CD4-positive, alpha-beta T cell (primary cell): ENCODE data around the gene EIF4H. TPM values are rescaled to one million over a fixed set of nuclear protein-coding genes. Genes with fewer than 3 reads are reported as not detected.
A peak's percentile ranks its signal among the peaks of the same experiment; 100 is the strongest.
"Not testable (repeated sequence)": the region's sequence is repeated elsewhere in the genome, so short reads cannot be mapped to it uniquely, and the experiment has no call there.

ENCODE experiments used
- ATAC-seq: fragments of 200-7000 bp; cut with Tn5 transposase; one replicate; pipeline ENCODE4 v1.10.0; 2022; ENCODE audit warnings: mild to moderate bottlenecking; ENCODE audit not compliant: poor library complexity
- CTCF ChIA-PET: fragments of 350-600 bp; sonication (Branson Sonifier 250); formaldehyde crosslinking; loops from one replicate; lab custom pipeline; 2021; ENCODE audit warnings: antibody characterized with exemption, inconsistent platforms; lab: Charles Lee
- POLR2A ChIA-PET: fragments of 350-600 bp; sonication (Branson Sonifier 250); formaldehyde crosslinking; loops from one replicate; lab custom pipeline; 2021; ENCODE audit warnings: antibody characterized with exemption, inconsistent platforms; lab: Charles Lee
- DNase-seq, 14 experiments: peaks; one replicate each; pipeline ENCODE4 v3.0.0-alpha.2; 2013 to 2020; ENCODE audit warnings: mixed read lengths in 2 of 14
- H3K27ac ChIP-seq, 2 donors: one replicate each; pipeline versions ENCODE4 v1.5.1 to v1.7.0; 2013; ENCODE audit warnings: low read length in 2 of 2, low read depth in 1 of 2, mild to moderate bottlenecking in 1 of 2
- H3K27me3 ChIP-seq, 2 experiments: 1 replicate in 1 of 2; 2 replicates in 1 of 2; pipeline versions ENCODE4 v1.6.1 to v1.7.0; 2013; ENCODE audit warnings: low read length in 2 of 2, control low read depth in 1 of 2, mild to moderate bottlenecking in 1 of 2, moderate library complexity in 1 of 2; ENCODE audit not compliant: insufficient read depth in 2 of 2, control insufficient read depth in 1 of 2
- H3K36me3 ChIP-seq: one replicate; pipeline ENCODE4 v1.6.1; 2013; ENCODE audit warnings: low read length, control low read depth; ENCODE audit not compliant: insufficient read depth
- H3K4me1 ChIP-seq: one replicate; pipeline ENCODE4 v1.6.1; 2013; ENCODE audit warnings: low read length, control low read depth; ENCODE audit not compliant: insufficient read depth
- H3K4me3 ChIP-seq: one replicate; pipeline ENCODE4 v1.5.1; 2013; ENCODE audit warnings: mild to moderate bottlenecking, low read length, moderate library complexity
- H3K9me3 ChIP-seq, 2 experiments: 1 replicate in 1 of 2; 2 replicates in 1 of 2; pipeline versions ENCODE4 v1.6.1 to v1.7.0; 2013; ENCODE audit warnings: low read length in 2 of 2, mild to moderate bottlenecking in 2 of 2, control low read depth in 1 of 2, moderate library complexity in 1 of 2; ENCODE audit not compliant: control insufficient read depth in 1 of 2, insufficient read depth in 1 of 2
- H3K27ac Mint-ChIP-seq: one replicate; pipeline ENCODE4 v1.8.0; 2020; ENCODE audit warnings: mixed read lengths
- H3K27me3 Mint-ChIP-seq: one replicate; pipeline ENCODE4 v1.8.0; 2021; ENCODE audit warnings: mixed read lengths
- H3K36me3 Mint-ChIP-seq: one replicate; pipeline ENCODE4 v1.8.0; 2021; ENCODE audit warnings: low read depth, mixed read lengths
- H3K4me1 Mint-ChIP-seq: one replicate; pipeline ENCODE4 v1.8.0; 2021; ENCODE audit warnings: low read depth, mixed read lengths
- H3K4me3 Mint-ChIP-seq: one replicate; pipeline ENCODE4 v1.8.0; 2020; ENCODE audit warnings: mild to moderate bottlenecking, mixed read lengths
- H3K9me3 Mint-ChIP-seq: one replicate; pipeline ENCODE4 v1.8.0; 2020; ENCODE audit warnings: mixed read lengths
- intact Hi-C, 2 experiments: fragments of 100-400 bp; cut with DNase I in 1 of 2; cut with micrococcal nuclease in 1 of 2; formaldehyde crosslinking; loops; one replicate each; pipeline versions ENCODE4 v1.15.1 to v1.9.0; 2023 to 2025; cut with DNase I, micrococcal nuclease
- total RNA-seq, 174 experiments: library from RNA in 2 of 174; stranded (reverse) in 2 of 174; gene quantifications; one replicate each; pipeline ENCODE4 v1.2.3 and lab custom pipeline; 2021 to 2026
- TF ChIP-seq, protein P1 (sequence below): fragments of 200-600 bp; IDR thresholded peaks from one replicate; pipeline ENCODE4 v1.8.0; 2022; ENCODE audit warnings: antibody characterized with exemption, mild to moderate bottlenecking

Gene EIF4H
- total RNA-seq, 2 experiments from 2014 or later, result 311 to 316 TPM

- DNase-seq, result no peak
- no peaks in the 10 kb centered on the region for H3K36me3 ChIP-seq
- no peak overlapping the region for H3K27ac ChIP-seq
- no peaks in the 10 kb centered on the region for H3K27me3 ChIP-seq
- intact Hi-C loops, result loop anchor here (2.0 to 10.0 kb wide), 2 partner anchors 71 to 135 kb away; no protein-coding TSS in a partner anchor
- H3K36me3 Mint-ChIP-seq, result peaks cover 4% of the 10 kb centered on the region
- no peaks in the 10 kb centered on the region for H3K9me3 Mint-ChIP-seq
- no peak overlapping the region for H3K4me3 ChIP-seq
- H3K9me3 ChIP-seq, result no peaks in the 10 kb centered on the region
- H3K27me3 Mint-ChIP-seq, result peaks cover under 1% of the 10 kb centered on the region
- no peak overlapping the region for H3K27ac Mint-ChIP-seq
- POLR2A ChIA-PET, result no interaction called here
- TF ChIP-seq, protein P1, sequence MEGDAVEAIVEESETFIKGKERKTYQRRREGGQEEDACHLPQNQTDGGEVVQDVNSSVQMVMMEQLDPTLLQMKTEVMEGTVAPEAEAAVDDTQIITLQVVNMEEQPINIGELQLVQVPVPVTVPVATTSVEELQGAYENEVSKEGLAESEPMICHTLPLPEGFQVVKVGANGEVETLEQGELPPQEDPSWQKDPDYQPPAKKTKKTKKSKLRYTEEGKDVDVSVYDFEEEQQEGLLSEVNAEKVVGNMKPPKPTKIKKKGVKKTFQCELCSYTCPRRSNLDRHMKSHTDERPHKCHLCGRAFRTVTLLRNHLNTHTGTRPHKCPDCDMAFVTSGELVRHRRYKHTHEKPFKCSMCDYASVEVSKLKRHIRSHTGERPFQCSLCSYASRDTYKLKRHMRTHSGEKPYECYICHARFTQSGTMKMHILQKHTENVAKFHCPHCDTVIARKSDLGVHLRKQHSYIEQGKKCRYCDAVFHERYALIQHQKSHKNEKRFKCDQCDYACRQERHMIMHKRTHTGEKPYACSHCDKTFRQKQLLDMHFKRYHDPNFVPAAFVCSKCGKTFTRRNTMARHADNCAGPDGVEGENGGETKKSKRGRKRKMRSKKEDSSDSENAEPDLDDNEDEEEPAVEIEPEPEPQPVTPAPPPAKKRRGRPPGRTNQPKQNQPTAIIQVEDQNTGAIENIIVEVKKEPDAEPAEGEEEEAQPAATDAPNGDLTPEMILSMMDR, result no peak
- CTCF ChIA-PET, result interaction anchor here (4.3 kb wide), 1 partner anchor 197 kb away, joined by 38 read pairs; no protein-coding TSS in a partner anchor
- no peak overlapping the region for H3K4me3 Mint-ChIP-seq
- peaks cover 8% of the 10 kb centered on the region for H3K4me1 Mint-ChIP-seq
- no peak for ATAC-seq
- H3K4me1 ChIP-seq, result peaks cover 18% of the 10 kb centered on the region
Observed at GRCh38 chr7:74203956-74204618, 29.9 kb downstream of the EIF4H start.

DNA sequence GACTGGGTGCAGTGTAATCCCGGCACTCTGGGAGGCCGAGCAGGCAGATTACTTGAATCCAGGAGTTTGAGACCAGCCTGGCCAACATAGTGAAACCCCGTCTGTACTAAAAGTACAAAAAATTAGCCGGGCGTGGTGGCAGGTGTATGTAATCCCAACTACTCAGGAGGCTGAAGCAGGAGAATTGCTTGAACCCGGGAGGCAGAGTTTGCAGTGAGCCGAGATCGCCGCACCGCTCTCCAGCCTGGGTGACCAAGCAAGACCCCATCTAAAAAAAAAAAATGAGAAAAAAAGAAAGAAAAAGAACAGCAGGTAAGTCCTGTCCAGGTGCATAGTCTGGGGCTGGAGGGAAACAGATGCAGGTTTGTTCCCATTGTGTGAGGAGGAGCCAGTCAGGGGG lies 31.9 kb downstream of the EIF4H start:
- peaks cover 13% of the 10 kb centered on the region for H3K4me1 Mint-ChIP-seq
- H3K36me3 Mint-ChIP-seq, H3K27me3 ChIP-seq, DNase-seq, ATAC-seq, H3K9me3 Mint-ChIP-seq, H3K27ac Mint-ChIP-seq, H3K9me3 ChIP-seq, H3K4me3 ChIP-seq, H3K4me3 Mint-ChIP-seq, H3K27me3 Mint-ChIP-seq, H3K36me3 ChIP-seq, H3K27ac ChIP-seq: not testable (repeated sequence)
- H3K4me1 ChIP-seq, result peaks cover 34% of the 10 kb centered on the region
- CTCF ChIA-PET, result interaction anchor here (0.6 to 4.3 kb wide), 17 partner anchors 8 to 195 kb away, joined by 3 to 38 read pairs (median 4); partner anchors contain the start of gene EIF4H
- POLR2A ChIA-PET, result interaction anchor here (0.8 kb wide), 1 partner anchor 1960 kb away, joined by 3 read pairs; no protein-coding TSS in a partner anchor
- intact Hi-C loops, result loop anchor here (1.0 to 10.0 kb wide), 2 partner anchors 69 to 195 kb away; no protein-coding TSS in a partner anchor

GRCh38 chr7:74206589-74207120 lies 32.5 kb downstream of the EIF4H start:
- Histone ChIP-seq H3K4me3 (peak overlapping the region; percentile 30), H3K27ac (no peak overlapping the region), H3K36me3 (no peaks in the 10 kb centered on the region), H3K4me1 (peaks cover 34% of the 10 kb centered on the region), H3K9me3 (no peaks in the 10 kb centered on the region), H3K27me3 (no peaks in the 10 kb centered on the region)
- Mint-ChIP-seq H3K4me1 (peaks cover 13% of the 10 kb centered on the region), H3K9me3 (no peaks in the 10 kb centered on the region), H3K27ac (no peak overlapping the region), H3K4me3 (no peak overlapping the region), H3K27me3 (peaks cover 5% of the 10 kb centered on the region), H3K36me3 (no peaks in the 10 kb centered on the region)
- ChIA-PET POLR2A (interaction anchor here (0.8 kb wide), 1 partner anchor 1959 kb away, joined by 3 read pairs; no protein-coding TSS in a partner anchor), CTCF (interaction anchor here (0.6 to 4.3 kb wide), 18 partner anchors 9 to 194 kb away, joined by 3 to 38 read pairs (median 4); partner anchors contain the start of gene EIF4H)
- TF ChIP-seq, protein P1, result peak; percentile 96
- intact Hi-C loops, result loop anchor here (1.0 to 10.0 kb wide), 2 partner anchors 68 to 195 kb away; no protein-coding TSS in a partner anchor
- peak; percentile 77 for ATAC-seq
- DNase-seq, result peak; percentile 61 to 87 (median 74)
